K562 (cell line): ENCODE measurements around the gene TAP2. TPM values are rescaled to one million over a fixed set of nuclear protein-coding genes. Genes with fewer than 3 reads are reported as not detected.

ENCODE experiments used
- BMI1 ChIP-seq: fragments of 150-350 bp; IDR thresholded peaks from 2 replicates; pipeline ENCODE4 v1.6.1; 2014; ENCODE audit warnings: low read length
- CBFA2T2 ChIP-seq: fragments of 450-650 bp; conservative IDR thresholded peaks from 2 replicates; pipeline ENCODE4 v1.6.1; 2017; ENCODE audit warnings: mild to moderate bottlenecking
- CHD4 ChIP-seq: fragments of 200-600 bp; sonication (generic); IDR thresholded peaks from 3 replicates; pipeline ENCODE4 v1.6.1; 2012; ENCODE audit warnings: low read depth, mild to moderate bottlenecking, mixed read lengths, low read length, inconsistent platforms; ENCODE audit not compliant: insufficient read depth, insufficient replicate concordance, poor library complexity, severe bottlenecking
- DIDO1 ChIP-seq: fragments of 450-650 bp; IDR thresholded peaks from 2 replicates; pipeline ENCODE4 v1.6.1; 2016; ENCODE audit warnings: low read depth, missing biosample characterization, missing genetic modification characterization
- E2F5 ChIP-seq: sonication (generic); formaldehyde crosslinking; IDR thresholded peaks from 2 replicates; pipeline ENCODE4 v1.8.0; 2022; ENCODE audit warnings: mild to moderate bottlenecking, missing genetic modification reagents
- EGR1 ChIP-seq: fragments of 450-650 bp; conservative IDR thresholded peaks from 2 replicates; pipeline ENCODE4 v1.6.1; 2017; ENCODE audit warnings: mild to moderate bottlenecking
- EHMT2 ChIP-seq: fragments of 450-650 bp; IDR thresholded peaks from 2 replicates; pipeline ENCODE4 v1.6.1; 2018; ENCODE audit warnings: antibody characterized with exemption
- FOSL1 ChIP-seq: fragments of 200-800 bp; sonication (Bioruptor generic); conservative IDR thresholded peaks from 2 replicates; pipeline ENCODE4 v1.6.1; 2016; ENCODE audit warnings: missing genetic modification characterization, missing compliant biosample characterization
- GABPB1 ChIP-seq: sonication (generic); formaldehyde crosslinking; IDR thresholded peaks from 2 replicates; pipeline ENCODE4 v1.8.0; 2022; ENCODE audit warnings: mild to moderate bottlenecking, missing genetic modification reagents
- IRF2 ChIP-seq: sonication (generic); formaldehyde crosslinking; IDR thresholded peaks from 2 replicates; pipeline ENCODE4 v1.8.1; 2022; ENCODE audit warnings: mild to moderate bottlenecking, missing genetic modification reagents
- KDM4B ChIP-seq, 2 experiments: fragments of 450-650 bp in 1 of 2; sonication (generic) in 1 of 2; IDR thresholded peaks; 2 replicates each; pipeline ENCODE4 v1.6.1; 2016 to 2017; ENCODE audit warnings: borderline replicate concordance in 2 of 2, antibody characterized with exemption in 1 of 2, low read depth in 1 of 2, mild to moderate bottlenecking in 1 of 2
- KHSRP ChIP-seq: fragments of 450-650 bp; IDR thresholded peaks from 2 replicates; pipeline ENCODE4 v1.6.1; 2017
- NCOA2 ChIP-seq, 2 experiments: fragments of 450-650 bp; IDR thresholded peaks; 2 replicates each; pipeline ENCODE4 v1.6.1; 2018; ENCODE audit warnings: mild to moderate bottlenecking in 2 of 2, moderate library complexity in 1 of 2; ENCODE audit not compliant: partially characterized antibody in 2 of 2
- PML ChIP-seq: IDR thresholded peaks from 2 replicates; pipeline ENCODE4 v1.6.1; 2012; ENCODE audit warnings: low read length, inconsistent platforms
- RBM14 ChIP-seq: fragments of 200-400 bp; formaldehyde crosslinking; IDR thresholded peaks from 2 replicates; pipeline ENCODE4 v1.6.1; 2018; ENCODE audit warnings: low read depth, mild to moderate bottlenecking, low read length, moderate library complexity, borderline replicate concordance; ENCODE audit not compliant: insufficient read depth
- SAP30 ChIP-seq: fragments of 200-600 bp; sonication (generic); IDR thresholded peaks from 2 replicates; pipeline ENCODE4 v1.6.1; 2012; ENCODE audit warnings: borderline replicate concordance, low read depth, mild to moderate bottlenecking, moderate library complexity, low read length, control low read depth, inconsistent platforms; ENCODE audit not compliant: insufficient read depth, poor library complexity, severe bottlenecking
- SIRT6 ChIP-seq: IDR thresholded peaks from one replicate; pipeline ENCODE4 v1.6.1; 2012; ENCODE audit warnings: low read depth, mild to moderate bottlenecking, control low read depth, inconsistent platforms, low read length, moderate library complexity
- SNRNP70 ChIP-seq: fragments of 200-400 bp; formaldehyde crosslinking; optimal IDR thresholded peaks from 2 replicates; pipeline ENCODE3; 2017; ENCODE audit warnings: low read depth, low read length
- SOX6 ChIP-seq: fragments of 450-650 bp; IDR thresholded peaks from 2 replicates; pipeline ENCODE4 v1.6.1; 2014; ENCODE audit warnings: mild to moderate bottlenecking
- STAT6 ChIP-seq: sonication (generic); formaldehyde crosslinking; IDR thresholded peaks from 2 replicates; pipeline ENCODE4 v1.8.1; 2023; ENCODE audit warnings: mild to moderate bottlenecking, missing genetic modification reagents
- SUPT5H ChIP-seq: fragments of 450-650 bp; IDR thresholded peaks from 2 replicates; pipeline ENCODE4 v1.6.1; 2016
- ZNF12 ChIP-seq: sonication (generic); formaldehyde crosslinking; IDR thresholded peaks from 2 replicates; pipeline ENCODE4 v1.4.0; 2020; ENCODE audit warnings: mild to moderate bottlenecking, missing genetic modification reagents
- ZNF445 ChIP-seq: fragments of 250-450 bp; sonication (Bioruptor Pico); IDR thresholded peaks from 2 replicates; pipeline ENCODE4 v1.4.0; 2020; ENCODE audit warnings: low read depth, mild to moderate bottlenecking, moderate library complexity
- polyA plus RNA-seq, 8 experiments: library from polyadenylated mRNA; depleted of rRNA in 4 of 8; stranded (reverse) in 5 of 8; unstranded in 3 of 8; fragments of >200 nt; fragmentation: Nextera tagmentation in 2 of 8; fragmentation: Illumina TruSeq in 1 of 8; extraction: Ambion mirVana in 2 of 8; extraction: Trizol in 1 of 8; gene quantifications; 2 replicates each; pipeline versions ENCODE4 v1.2.1 to v1.2.3, GENCODE V29; 2011 to 2014; ENCODE audit warnings: inconsistent platforms in 1 of 8, missing spikeins in 1 of 8
- total RNA-seq, 7 experiments: library from RNA; depleted of rRNA in 6 of 7; stranded (reverse); fragments of >200 nt in 6 of 7; fragmentation: Illumina TruSeq in 2 of 7; extraction: Trizol in 2 of 7; gene quantifications; 2 replicates each; pipeline versions ENCODE4 v1.2.1 to v1.2.3, GENCODE V29; 2011 to 2021; ENCODE audit warnings: low replicate concordance in 1 of 7
- TF ChIP-seq, protein P1 (sequence below): sonication (generic); formaldehyde crosslinking; IDR thresholded peaks from 2 replicates; pipeline ENCODE4 v1.8.1; 2023; ENCODE audit warnings: mild to moderate bottlenecking, missing genetic modification reagents, moderate library complexity

TAP2 gene
- total and polyA plus RNA-seq, 9 of the 15 experiments (the other 6 are each of a cell fraction or from before 2014, with no cell fraction given) = 2.0 to 53.5 (median 19.6) TPM

DNA sequence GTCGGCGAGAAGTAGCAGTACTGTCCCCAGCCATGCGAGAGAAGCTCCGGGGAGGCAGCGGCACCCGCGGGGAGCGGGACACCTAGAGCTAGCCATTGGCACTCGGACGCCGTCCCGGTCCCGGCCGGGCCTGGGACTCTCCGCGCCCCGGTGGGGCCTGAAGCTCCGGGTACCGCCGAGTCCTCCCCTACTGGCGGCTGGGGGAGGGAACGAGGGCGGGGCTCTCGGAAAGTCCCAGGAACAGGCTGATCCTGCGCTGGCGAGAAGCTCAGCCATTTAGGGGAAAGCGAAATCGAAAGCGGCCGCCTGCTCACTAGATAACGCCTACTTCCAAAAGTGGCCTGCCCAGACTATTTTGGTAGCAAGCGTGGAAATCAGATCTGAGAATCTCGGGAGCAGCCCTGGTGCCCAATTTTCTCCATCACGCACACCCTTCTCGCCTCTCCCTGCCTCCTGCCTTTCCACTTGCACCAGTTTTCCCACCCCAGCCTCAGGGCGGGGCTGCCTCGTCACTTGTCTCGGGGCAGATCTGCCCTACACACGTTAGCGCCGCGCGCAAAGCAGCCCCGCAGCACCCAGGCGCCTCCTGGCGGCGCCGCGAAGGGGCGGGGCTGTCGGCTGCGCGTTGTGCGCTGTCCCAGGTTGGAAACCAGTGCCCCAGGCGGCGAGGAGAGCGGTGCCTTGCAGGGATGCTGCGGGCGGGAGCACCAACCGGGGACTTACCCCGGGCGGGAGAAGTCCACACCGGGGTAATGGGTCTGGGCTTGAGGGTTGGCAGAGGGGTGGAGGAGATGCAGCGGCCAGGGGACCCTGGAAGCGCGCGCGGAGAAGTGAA, 15.2 kb upstream of the TAP2 start, which contains the start of the genes PSMB9 and TAP1 (continued):
- TF ChIP-seq EHMT2 (peak; percentile 91), FOSL1 (tag) (peak; percentile 48; the same call in 1 of the 2 replicates), ZNF445 (CRISPR knock-in tag) (no peak), GABPB1 (CRISPR knock-in tag) (peak; percentile 74), SOX6 (peak; percentile 58; the same call in 1 of the 2 replicates), CBFA2T2 (no peak), KDM4B (IDR thresholded peaks at IDR 0.05; ENCODE audit: borderline replicate concordance in 2 of 2, low read depth in 1 of 2) (peak in 1 of 2 experiments; percentile 13; a peak in 2 of 4 replicates), PML (0 out of 2 replicates have a peak, but pooled peaks have one; percentile 29), SNRNP70 (no peak), EGR1 (peak; percentile 32; the same call in 1 of the 2 replicates), ZNF12 (CRISPR knock-in tag) (0 out of 2 replicates have a peak, but pooled peaks have one; percentile 14), SIRT6 (no peak), IRF2 (CRISPR knock-in tag) (peak; percentile 98), BMI1 (no peak), NCOA2 (IDR thresholded peaks at IDR 0.05; ENCODE audit: partially characterized antibody in 2 of 2) (no peak), RBM14 (no peak), CHD4 (no peak), SAP30 (peak; percentile 53), STAT6 (CRISPR knock-in tag) (0 out of 2 replicates have a peak, but pooled peaks have one; percentile 58), E2F5 (0 out of 2 replicates have a peak, but pooled peaks have one; percentile 47), DIDO1 (tag) (peak; percentile 77; the same call in 1 of the 2 replicates), KHSRP (peak; percentile 70), SUPT5H (0 out of 2 replicates have a peak, but pooled peaks have one; percentile 43)
- TF ChIP-seq, protein P1, sequence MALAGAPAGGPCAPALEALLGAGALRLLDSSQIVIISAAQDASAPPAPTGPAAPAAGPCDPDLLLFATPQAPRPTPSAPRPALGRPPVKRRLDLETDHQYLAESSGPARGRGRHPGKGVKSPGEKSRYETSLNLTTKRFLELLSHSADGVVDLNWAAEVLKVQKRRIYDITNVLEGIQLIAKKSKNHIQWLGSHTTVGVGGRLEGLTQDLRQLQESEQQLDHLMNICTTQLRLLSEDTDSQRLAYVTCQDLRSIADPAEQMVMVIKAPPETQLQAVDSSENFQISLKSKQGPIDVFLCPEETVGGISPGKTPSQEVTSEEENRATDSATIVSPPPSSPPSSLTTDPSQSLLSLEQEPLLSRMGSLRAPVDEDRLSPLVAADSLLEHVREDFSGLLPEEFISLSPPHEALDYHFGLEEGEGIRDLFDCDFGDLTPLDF (CRISPR knock-in tag) = peak; percentile 84
